Esophagus muscularis mucosa (tissue), 3 donors: ENCODE measurements around the gene LPAR5.

Experiments used
- CTCF ChIP-seq, 3 experiments: fragments of 200-600 bp in 2 of 3; fragments of 450-650 bp in 1 of 3; sonication (generic) in 2 of 3; IDR thresholded peaks; one replicate each; pipeline ENCODE4 v1.5.1; 2017 to 2019; ENCODE audit warnings: antibody characterized with exemption in 3 of 3, mild to moderate bottlenecking in 2 of 3, moderate library complexity in 1 of 3
- EP300 ChIP-seq: sonication (generic); formaldehyde crosslinking; IDR thresholded peaks from one replicate; pipeline ENCODE4 v1.6.1; 2017; ENCODE audit warnings: antibody characterized with exemption

GRCh38 chr12:6603095-6603567 is 32.6 kb downstream of the LPAR5 start:
- TF ChIP-seq EP300 = no peak
- TF ChIP-seq CTCF (IDR thresholded peaks at IDR 0.05) = no peak
